Nephron (organoid): Measurements from ENCODE around the gene GUCA1A.
"Not testable (repeated sequence)": the region's sequence is repeated elsewhere in the genome, so short reads cannot be mapped to it uniquely, and the experiment has no call there.

Experiments used
- H3K27ac Mint-ChIP-seq, 3 experiments: 2 replicates each; pipeline ENCODE4 v1.8.0; 2020; ENCODE audit warnings: mixed read lengths in 3 of 3, mild to moderate bottlenecking in 2 of 3, moderate library complexity in 1 of 3
- H3K27me3 Mint-ChIP-seq: 2 replicates; pipeline ENCODE4 v1.8.0; 2021; ENCODE audit warnings: low read depth, mild to moderate bottlenecking, moderate library complexity, mixed read lengths
- H3K36me3 Mint-ChIP-seq: 2 replicates; pipeline ENCODE4 v1.8.0; 2020; ENCODE audit warnings: low read depth, mixed read lengths
- H3K4me1 Mint-ChIP-seq: 2 replicates; pipeline ENCODE4 v1.8.0; 2020; ENCODE audit warnings: mixed read lengths
- H3K4me3 Mint-ChIP-seq, 3 experiments: 2 replicates each; pipeline ENCODE4 v1.8.0; 2020; ENCODE audit warnings: mild to moderate bottlenecking in 3 of 3, mixed read lengths in 3 of 3, moderate library complexity in 2 of 3
- H3K9me3 Mint-ChIP-seq: 2 replicates; pipeline ENCODE4 v1.8.0; 2020; ENCODE audit warnings: mixed read lengths
- TF ChIP-seq, protein P1 (sequence below), 3 experiments: fragments of 200-600 bp; sonication (generic); IDR thresholded peaks; one replicate each; pipeline ENCODE4 v1.5.0; 2021; ENCODE audit warnings: antibody characterized with exemption in 3 of 3; ENCODE audit not compliant: unreplicated experiment in 3 of 3

Gene GUCA1A

GRCh38 chr6:42150254-42150653 is 22.9 kb upstream of the GUCA1A start:
- Mint-ChIP-seq H3K4me3 (no peak overlapping the region), H3K9me3 (no peaks in the 10 kb centered on the region), H3K36me3 (no peaks in the 10 kb centered on the region), H3K27ac (no peak overlapping the region), H3K27me3 (peaks cover 19% of the 10 kb centered on the region), H3K4me1 (no peaks in the 10 kb centered on the region)
- TF ChIP-seq, protein P1, sequence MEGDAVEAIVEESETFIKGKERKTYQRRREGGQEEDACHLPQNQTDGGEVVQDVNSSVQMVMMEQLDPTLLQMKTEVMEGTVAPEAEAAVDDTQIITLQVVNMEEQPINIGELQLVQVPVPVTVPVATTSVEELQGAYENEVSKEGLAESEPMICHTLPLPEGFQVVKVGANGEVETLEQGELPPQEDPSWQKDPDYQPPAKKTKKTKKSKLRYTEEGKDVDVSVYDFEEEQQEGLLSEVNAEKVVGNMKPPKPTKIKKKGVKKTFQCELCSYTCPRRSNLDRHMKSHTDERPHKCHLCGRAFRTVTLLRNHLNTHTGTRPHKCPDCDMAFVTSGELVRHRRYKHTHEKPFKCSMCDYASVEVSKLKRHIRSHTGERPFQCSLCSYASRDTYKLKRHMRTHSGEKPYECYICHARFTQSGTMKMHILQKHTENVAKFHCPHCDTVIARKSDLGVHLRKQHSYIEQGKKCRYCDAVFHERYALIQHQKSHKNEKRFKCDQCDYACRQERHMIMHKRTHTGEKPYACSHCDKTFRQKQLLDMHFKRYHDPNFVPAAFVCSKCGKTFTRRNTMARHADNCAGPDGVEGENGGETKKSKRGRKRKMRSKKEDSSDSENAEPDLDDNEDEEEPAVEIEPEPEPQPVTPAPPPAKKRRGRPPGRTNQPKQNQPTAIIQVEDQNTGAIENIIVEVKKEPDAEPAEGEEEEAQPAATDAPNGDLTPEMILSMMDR (IDR thresholded peaks at IDR 0.05; ENCODE audit: unreplicated experiment in 3 of 3), result no peak

GRCh38 chr6:42152024-42152423 is 21.1 kb upstream of the GUCA1A start:
- Mint-ChIP-seq H3K27me3 (peaks cover 16% of the 10 kb centered on the region), H3K36me3 (no peaks in the 10 kb centered on the region), H3K4me1 (no peaks in the 10 kb centered on the region), H3K9me3 (no peaks in the 10 kb centered on the region), H3K4me3 (no peak overlapping the region), H3K27ac (no peak overlapping the region)
- TF ChIP-seq, protein P1 (IDR thresholded peaks at IDR 0.05; ENCODE audit: unreplicated experiment in 3 of 3), result no peak

DNA sequence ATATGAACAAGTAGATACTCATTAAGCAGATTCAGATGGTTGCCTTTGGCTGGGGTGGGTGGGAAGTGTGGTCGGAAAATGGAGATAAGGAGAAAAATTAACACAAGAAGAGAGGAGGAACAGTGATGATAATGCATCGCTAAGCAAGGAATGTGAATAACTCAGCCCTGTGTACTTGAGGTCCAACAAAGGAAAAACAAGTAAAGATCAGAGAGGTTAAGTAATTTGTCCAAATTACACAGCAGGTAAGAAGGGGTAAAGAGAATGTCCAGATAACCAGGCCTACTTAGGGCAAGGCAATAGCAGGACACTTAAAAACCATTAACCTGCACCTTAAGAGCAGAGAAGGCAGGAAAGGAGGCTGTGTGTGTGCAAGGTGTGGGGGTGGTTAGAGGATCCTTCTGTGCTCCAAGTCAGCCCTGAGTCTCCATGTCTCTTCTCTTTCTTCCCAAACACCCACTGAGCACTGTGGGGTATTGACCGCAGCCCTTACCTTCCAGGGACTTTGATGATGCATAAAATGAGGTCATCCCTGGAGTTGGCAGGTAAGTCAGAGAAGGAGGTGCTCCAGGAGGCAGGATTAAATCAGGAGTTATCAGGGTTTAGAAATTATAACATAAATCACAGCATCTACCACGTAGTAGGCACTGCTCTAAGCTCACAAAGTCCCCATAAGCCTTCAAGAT is 20.5 kb upstream of the GUCA1A start:
- not testable (repeated sequence) for H3K27ac Mint-ChIP-seq

DNA sequence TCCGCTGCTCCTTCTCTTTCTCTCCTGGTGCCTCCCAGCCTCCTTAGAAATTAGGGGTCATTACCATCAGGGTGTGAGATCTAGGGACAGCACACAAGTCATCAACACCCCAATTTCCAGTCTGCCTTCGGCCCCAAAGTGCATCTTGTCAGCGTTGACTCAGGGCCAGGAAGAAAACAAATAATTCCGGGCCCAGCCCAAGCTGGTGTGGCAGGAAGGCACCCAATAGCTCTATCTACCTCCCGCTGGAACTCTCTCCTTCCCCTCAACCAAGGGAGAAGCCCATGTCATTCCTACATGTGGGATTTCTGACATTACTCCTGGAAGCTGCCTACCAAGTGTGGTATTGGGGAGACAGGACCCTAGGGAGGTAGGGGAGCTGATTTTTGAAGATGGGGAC is 19.2 kb upstream of the GUCA1A start:
- no peaks in the 10 kb centered on the region for H3K9me3 Mint-ChIP-seq
- peaks cover 16% of the 10 kb centered on the region for H3K27me3 Mint-ChIP-seq
- H3K4me3 Mint-ChIP-seq, result no peak overlapping the region
- TF ChIP-seq, protein P1 (IDR thresholded peaks at IDR 0.05; ENCODE audit: unreplicated experiment in 3 of 3), result no peak
- no peak overlapping the region for H3K27ac Mint-ChIP-seq
- H3K36me3 Mint-ChIP-seq, result no peaks in the 10 kb centered on the region
- no peaks in the 10 kb centered on the region for H3K4me1 Mint-ChIP-seq

More for the DNA sequence above, 20.5 kb upstream of the GUCA1A start:
- not testable (repeated sequence) for H3K9me3 Mint-ChIP-seq, H3K36me3 Mint-ChIP-seq, H3K4me3 Mint-ChIP-seq, H3K4me1 Mint-ChIP-seq
- H3K27me3 Mint-ChIP-seq, result peaks cover 16% of the 10 kb centered on the region

GRCh38 chr6:42154461-42155209 is 18.5 kb upstream of the GUCA1A start:
- no peaks in the 10 kb centered on the region for H3K9me3 Mint-ChIP-seq
- peaks cover 16% of the 10 kb centered on the region for H3K27me3 Mint-ChIP-seq
- no peaks in the 10 kb centered on the region for H3K36me3 Mint-ChIP-seq
- H3K27ac Mint-ChIP-seq, result no peak overlapping the region
- no peaks in the 10 kb centered on the region for H3K4me1 Mint-ChIP-seq
- H3K4me3 Mint-ChIP-seq, result no peak overlapping the region
- TF ChIP-seq, protein P1 (IDR thresholded peaks at IDR 0.05; ENCODE audit: unreplicated experiment in 3 of 3), result no peak

DNA sequence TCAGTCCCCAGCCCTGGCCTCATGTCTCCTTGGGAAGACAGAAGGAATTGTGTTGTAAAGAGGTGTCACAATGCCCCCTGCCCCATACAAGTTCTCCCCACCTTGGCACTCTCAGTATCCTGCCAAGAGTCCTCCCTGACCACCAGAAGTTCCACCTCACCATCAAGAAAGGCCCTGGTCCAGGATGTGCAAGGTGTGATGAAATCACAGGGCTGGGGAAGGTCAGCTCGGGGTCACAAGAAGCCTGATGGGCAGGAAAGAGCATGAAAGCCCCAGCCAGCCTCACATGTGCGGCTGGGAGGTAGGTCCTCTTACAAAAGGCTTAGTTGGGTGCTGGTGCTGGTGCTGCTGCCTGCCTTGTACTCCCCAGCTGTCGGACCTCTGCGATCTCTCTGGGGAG is 17.9 kb upstream of the GUCA1A start:
- no peaks in the 10 kb centered on the region for H3K9me3 Mint-ChIP-seq
- no peak overlapping the region for H3K27ac Mint-ChIP-seq
- no peaks in the 10 kb centered on the region for H3K4me1 Mint-ChIP-seq
- TF ChIP-seq, protein P1 (IDR thresholded peaks at IDR 0.05; ENCODE audit: unreplicated experiment in 3 of 3), result no peak
- H3K36me3 Mint-ChIP-seq, result no peaks in the 10 kb centered on the region
- no peak overlapping the region for H3K4me3 Mint-ChIP-seq
- H3K27me3 Mint-ChIP-seq, result peaks cover 16% of the 10 kb centered on the region
